IMR-90 (cell line): ENCODE data around the gene PRXL2B. TPM values are rescaled to one million over a fixed set of nuclear protein-coding genes. Genes with fewer than 3 reads are reported as not detected.

ENCODE experiments used
- ATAC-seq: fragments of 200-7000 bp; cut with Tn5 transposase; 2 replicates; pipeline ENCODE4 v1.9.1; 2020; ENCODE audit warnings: low read depth, mild to moderate bottlenecking, moderate library complexity
- BruUV-seq: library from RNA; stranded (reverse); fragments of 400-500 nt; replicated peaks from 2 replicates; lab custom pipeline; 2021; lab: Mats Ljungman, UMichigan
- CTCF ChIA-PET: fragments of 300-600 bp; formaldehyde crosslinking; extraction: SDS; loops from one replicate; lab custom pipeline; 2021; ENCODE audit warnings: antibody characterized with exemption; lab: Yijun Ruan, JAX
- POLR2A ChIA-PET: fragments of 300-600 bp; sonication (Branson Sonifier 250); formaldehyde crosslinking; loops from one replicate; lab custom pipeline; 2022; ENCODE audit warnings: antibody characterized with exemption; ENCODE audit not compliant: unreplicated experiment; lab: Charles Lee
- DNase-seq: peaks from one replicate; pipeline ENCODE4 v3.0.0; 2013
- H2AFZ ChIP-seq: replicated peaks from 2 replicates; pipeline ENCODE3; 2013; ENCODE audit warnings: low read length, mild to moderate bottlenecking; ENCODE audit not compliant: poor library complexity
- H2AK5ac ChIP-seq: 2 replicates; pipeline ENCODE4 v1.6.1; 2013; ENCODE audit warnings: low read depth, low read length, inconsistent platforms
- H2AK9ac ChIP-seq: replicated peaks from 2 replicates; pipeline ENCODE3; 2013; ENCODE audit warnings: mild to moderate bottlenecking, low read depth, low read length, moderate library complexity; ENCODE audit not compliant: poor library complexity
- H2BK120ac ChIP-seq: 2 replicates; pipeline ENCODE4 v1.6.1; 2013; ENCODE audit warnings: low read depth, low read length, inconsistent platforms
- H2BK15ac ChIP-seq: 3 replicates; pipeline ENCODE4 v1.6.1; 2013; ENCODE audit warnings: low read depth, low read length, inconsistent platforms
- H2BK20ac ChIP-seq: 2 replicates; pipeline ENCODE4 v1.6.1; 2013; ENCODE audit warnings: low read depth, mild to moderate bottlenecking, inconsistent platforms, low read length, moderate library complexity
- H2BK5ac ChIP-seq: 2 replicates; pipeline ENCODE4 v1.6.1; 2013; ENCODE audit warnings: mild to moderate bottlenecking, low read depth, low read length, inconsistent platforms; ENCODE audit not compliant: poor library complexity, severe bottlenecking
- H3K14ac ChIP-seq: replicated peaks from 2 replicates; pipeline ENCODE4 v1.6.1; 2013; ENCODE audit warnings: low read depth, low read length, inconsistent platforms
- H3K18ac ChIP-seq: 2 replicates; pipeline ENCODE4 v1.6.1; 2013; ENCODE audit warnings: low read depth, low read length, control low read depth
- H3K23ac ChIP-seq: 2 replicates; pipeline ENCODE4 v1.6.1; 2013; ENCODE audit warnings: low read depth, low read length, inconsistent platforms
- H3K27ac ChIP-seq: 2 replicates; pipeline ENCODE4 v1.5.1; 2013; ENCODE audit warnings: mild to moderate bottlenecking, control low read depth, low read length; ENCODE audit not compliant: insufficient read depth
- H3K27me3 ChIP-seq: 2 replicates; pipeline ENCODE4 v1.6.1; 2013; ENCODE audit warnings: low read length; ENCODE audit not compliant: control insufficient read depth, insufficient read depth
- H3K36me3 ChIP-seq: 2 replicates; pipeline ENCODE4 v1.6.1; 2013; ENCODE audit warnings: low read length, mixed read lengths; ENCODE audit not compliant: control insufficient read depth, insufficient read depth
- H3K4ac ChIP-seq: 2 replicates; pipeline ENCODE4 v1.6.1; 2013; ENCODE audit warnings: low read depth, low read length, inconsistent platforms
- H3K4me1 ChIP-seq: 2 replicates; pipeline ENCODE4 v1.6.1; 2013; ENCODE audit warnings: low read length, mixed read lengths; ENCODE audit not compliant: control insufficient read depth, insufficient read depth
- H3K4me2 ChIP-seq: 2 replicates; pipeline ENCODE4 v1.6.1; 2013; ENCODE audit warnings: low read depth, mild to moderate bottlenecking, control low read depth, low read length, moderate library complexity
- H3K4me3 ChIP-seq: 2 replicates; pipeline ENCODE4 v1.5.1; 2013; ENCODE audit warnings: low read depth, mild to moderate bottlenecking, control low read depth, low read length, moderate library complexity; ENCODE audit not compliant: insufficient read depth
- H3K56ac ChIP-seq: 2 replicates; pipeline ENCODE4 v1.6.1; 2013; ENCODE audit warnings: low read length, inconsistent platforms; ENCODE audit not compliant: insufficient read depth; ENCODE audit errors: extremely low read depth
- H3K79me1 ChIP-seq, 2 experiments: 2 replicates each; pipeline ENCODE4 v1.6.1; 2013; ENCODE audit warnings: low read length in 2 of 2, inconsistent platforms in 1 of 2, low read depth in 1 of 2
- H3K9ac ChIP-seq: 2 replicates; pipeline ENCODE4 v1.6.1; 2013; ENCODE audit warnings: low read depth, low read length, control low read depth
- H3K9me1 ChIP-seq: 2 replicates; pipeline ENCODE4 v1.6.1; 2013; ENCODE audit warnings: low read length, inconsistent platforms; ENCODE audit not compliant: insufficient read depth
- H3K9me3 ChIP-seq: 2 replicates; pipeline ENCODE4 v1.6.1; 2013; ENCODE audit warnings: low read length; ENCODE audit not compliant: control insufficient read depth, insufficient read depth
- H4K20me1 ChIP-seq: 2 replicates; pipeline ENCODE4 v1.6.1; 2013; ENCODE audit warnings: low read length, inconsistent platforms; ENCODE audit not compliant: insufficient read depth
- H4K5ac ChIP-seq: 2 replicates; pipeline ENCODE4 v1.6.1; 2013; ENCODE audit warnings: mild to moderate bottlenecking, low read depth, low read length, control low read depth
- H4K8ac ChIP-seq, 2 experiments: 2 replicates each; pipeline ENCODE4 v1.6.1; 2013; ENCODE audit warnings: low read depth in 2 of 2, low read length in 2 of 2, control low read depth in 1 of 2, inconsistent platforms in 1 of 2
- H4K91ac ChIP-seq: 2 replicates; pipeline ENCODE4 v1.6.1; 2013; ENCODE audit warnings: low read depth, low read length, inconsistent platforms; ENCODE audit not compliant: insufficient read depth
- BHLHE40 ChIP-seq: fragments of 150-350 bp; IDR thresholded peaks from 2 replicates; pipeline ENCODE4 v1.6.1; 2016; ENCODE audit warnings: mild to moderate bottlenecking, low read depth, low read length
- CEBPB ChIP-seq: IDR thresholded peaks from 2 replicates; pipeline ENCODE4 v1.6.1; 2012; ENCODE audit warnings: low read depth, low read length, improper control_type of control experiment
- CHD1 ChIP-seq: IDR thresholded peaks from 2 replicates; pipeline ENCODE4 v1.6.1; 2012; ENCODE audit warnings: low read depth, low read length, improper control_type of control experiment
- FOS ChIP-seq: fragments of 150-350 bp; IDR thresholded peaks from 2 replicates; pipeline ENCODE4 v1.6.1; 2016; ENCODE audit warnings: low read depth, low read length
- MAFK ChIP-seq: IDR thresholded peaks from 2 replicates; pipeline ENCODE4 v1.6.1; 2012; ENCODE audit warnings: low read depth, low read length, improper control_type of control experiment
- MAZ ChIP-seq: IDR thresholded peaks from 2 replicates; pipeline ENCODE4 v1.6.1; 2012; ENCODE audit warnings: low read depth, mild to moderate bottlenecking, low read length, improper control_type of control experiment, moderate library complexity, borderline replicate concordance
- MXI1 ChIP-seq: IDR thresholded peaks from 2 replicates; pipeline ENCODE4 v1.6.1; 2012; ENCODE audit warnings: low read depth, mild to moderate bottlenecking, low read length, moderate library complexity, borderline replicate concordance
- NFE2L2 ChIP-seq: fragments of 150-350 bp; IDR thresholded peaks from 2 replicates; pipeline ENCODE4 v1.6.1; 2016; ENCODE audit warnings: low read depth, mild to moderate bottlenecking, low read length
- RAD21 ChIP-seq: IDR thresholded peaks from 2 replicates; pipeline ENCODE4 v1.6.1; 2012; ENCODE audit warnings: low read length, improper control_type of control experiment
- RFX5 ChIP-seq: IDR thresholded peaks from 2 replicates; pipeline ENCODE4 v1.8.0; 2012; ENCODE audit warnings: low read depth, mild to moderate bottlenecking, low read length, moderate library complexity
- SMC3 ChIP-seq: fragments of 150-350 bp; IDR thresholded peaks from 2 replicates; pipeline ENCODE4 v1.6.1; 2016; ENCODE audit warnings: low read depth, mild to moderate bottlenecking, antibody characterized with exemption, low read length, moderate library complexity
- WGBS, 2 experiments: methylation state at CpG; one replicate each; pipeline versions ENCODE4 v1.1.5 to v1.1.7; 2013; ENCODE audit warnings: missing lambda C conversion rate in 2 of 2; ENCODE audit not compliant: insufficient read length in 1 of 2; ENCODE audit errors: extremely low coverage in 2 of 2; 5-methylcytosine and 5-hydroxymethylcytosine counted together
- dilution Hi-C: fragments of 300-500 bp; cut with HindIII; formaldehyde crosslinking; loops from one replicate; pipeline ENCODE4 v1.14.3; 2018; ENCODE audit warnings: low sequenced_read_pairs; ENCODE audit not compliant: unreplicated experiment
- in situ Hi-C: fragments of 300-500 bp; cut with MboI; formaldehyde crosslinking; loops from 3 replicates; pipeline ENCODE4 v1.14.3; 2019; ENCODE audit warnings: low sequenced_read_pairs, inconsistent platforms, mixed read lengths
- intact Hi-C: fragments of 100-400 bp; cut with micrococcal nuclease; formaldehyde crosslinking; loops from 2 replicates; pipeline ENCODE4 v1.10.0; 2022
- polyA plus RNA-seq, 3 experiments: library from polyadenylated mRNA; depleted of rRNA; stranded (reverse); fragments of >200 nt; gene quantifications; 2 replicates each; pipeline ENCODE4 v1.2.3, GENCODE V29; 2012; ENCODE audit warnings: low replicate concordance in 1 of 3
- total RNA-seq: library from RNA; depleted of rRNA; stranded (reverse); fragments of >200 nt; gene quantifications from 2 replicates; pipeline ENCODE4 v1.2.3, GENCODE V29; 2012
- TF ChIP-seq, protein P1 (sequence below): conservative IDR thresholded peaks from 2 replicates; pipeline ENCODE4 v1.5.1; 2012; ENCODE audit warnings: mild to moderate bottlenecking, low read depth, low read length, improper control_type of control experiment
- TF ChIP-seq, protein P2 (sequence below): fragments of 150-350 bp; IDR thresholded peaks from 2 replicates; pipeline ENCODE4 v1.6.1; 2016; ENCODE audit warnings: low read depth, mild to moderate bottlenecking, low read length, moderate library complexity, borderline replicate concordance

PRXL2B gene
- total and polyA plus RNA-seq, 2 of the 4 experiments (the other 2 are of a cell fraction), result 10.9 to 22.3 TPM

DNA sequence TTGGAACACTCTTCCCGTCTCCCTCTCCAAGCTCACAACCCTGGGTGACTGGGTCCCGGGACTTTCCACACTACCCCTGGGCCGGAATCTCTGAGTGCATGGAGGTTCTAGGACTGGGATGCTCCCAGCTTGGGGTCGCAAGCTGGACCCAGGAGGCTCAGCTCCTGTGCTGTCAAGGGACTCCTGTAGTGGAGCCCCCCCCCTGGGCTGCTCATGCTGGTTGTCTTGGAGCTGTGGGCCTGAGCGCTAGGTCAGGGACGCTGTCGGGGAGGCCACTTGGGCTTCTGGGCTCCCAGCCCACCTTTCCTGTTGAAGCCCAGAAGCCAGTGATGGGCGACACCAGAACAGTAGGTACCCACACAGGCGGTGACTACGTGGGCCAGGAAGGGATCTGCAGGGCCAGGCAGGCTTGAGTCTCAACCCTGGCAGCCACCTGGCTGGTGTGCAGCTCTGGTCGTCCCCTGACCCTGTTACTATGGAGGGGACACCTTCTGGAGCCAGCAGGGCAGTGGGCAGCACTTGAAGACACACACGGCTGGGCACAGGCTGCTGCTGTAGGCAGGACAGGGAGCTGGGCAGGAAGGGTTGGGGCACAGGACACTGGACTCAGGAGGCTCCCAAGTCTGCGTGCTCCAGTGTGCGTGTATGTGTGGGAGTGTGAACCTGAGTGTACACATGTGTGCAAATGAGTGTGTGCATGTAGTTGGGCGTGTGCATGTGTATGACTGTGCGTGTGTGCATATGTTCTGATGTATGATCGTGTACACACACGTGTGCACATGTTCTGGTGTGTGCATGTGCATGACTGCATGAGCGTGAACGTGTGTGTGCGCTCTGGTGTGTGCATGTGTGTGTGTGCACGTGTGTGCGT is 43.3 kb downstream of the PRXL2B start (continued):
- no peak for TF ChIP-seq MXI1

DNA sequence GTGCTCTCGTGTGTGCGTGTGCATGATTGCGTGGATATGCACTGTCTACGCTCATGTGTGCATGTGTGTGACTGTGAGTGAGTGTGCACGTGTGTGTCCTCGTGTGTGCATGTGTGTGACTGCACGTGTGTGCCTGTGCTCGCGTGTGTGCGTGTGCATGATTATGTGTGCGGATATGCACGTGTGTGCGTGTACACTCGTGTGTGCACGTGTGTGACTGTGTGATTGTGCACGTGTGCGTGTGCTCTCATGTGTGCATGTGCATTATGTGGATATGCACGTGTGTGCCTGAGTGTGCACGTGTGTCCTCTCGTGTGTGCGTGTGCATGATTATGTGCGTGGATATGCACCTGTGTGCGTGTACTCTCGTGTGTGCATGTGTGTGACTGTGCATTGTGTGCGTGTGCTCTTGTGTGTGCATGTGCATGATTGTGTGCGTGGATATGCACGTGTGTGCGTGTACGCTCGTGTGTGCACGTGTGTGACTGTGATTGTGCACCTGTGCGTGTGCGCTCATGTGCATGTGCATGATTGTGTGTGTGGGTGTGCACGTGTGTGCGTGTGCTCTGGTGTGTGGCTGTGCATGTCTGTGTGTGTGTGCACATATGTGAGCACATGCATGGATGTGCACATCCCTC is 44.0 kb downstream of the PRXL2B start:
- no peak for DNase-seq
- Histone ChIP-seq H2BK5ac (no peak overlapping the region), H3K79me1 (no peaks in the 10 kb centered on the region), H3K9ac (no peak overlapping the region), H3K4me2 (no peak overlapping the region), H3K36me3 (no peaks in the 10 kb centered on the region), H3K56ac (no peak overlapping the region), H3K9me3 (no peaks in the 10 kb centered on the region), H4K91ac (no peak overlapping the region), H3K27me3 (peaks cover 12% of the 10 kb centered on the region), H4K20me1 (no peaks in the 10 kb centered on the region), H4K5ac (no peak overlapping the region), H3K4ac (no peak overlapping the region), H4K8ac (no peak overlapping the region), H2BK120ac (no peak overlapping the region), H3K14ac (no peak overlapping the region), H3K4me3 (no peak overlapping the region), H2BK15ac (no peak overlapping the region), H3K27ac (no peak overlapping the region), H3K9me1 (no peaks in the 10 kb centered on the region), H2AFZ (no peak overlapping the region), H3K4me1 (no peaks in the 10 kb centered on the region), H2BK20ac (no peak overlapping the region), H3K18ac (no peak overlapping the region), H2AK5ac (no peak overlapping the region), H2AK9ac (no peak overlapping the region), H3K23ac (no peak overlapping the region)
- in situ Hi-C loops, result no loop called here
- 85% methylated on average over 28 of the region's 35 CpGs; no CpG with 5 or more reads in 1 of the 2 experiments for WGBS, 2 experiments
- POLR2A ChIA-PET, result no interaction called here
- no TSS peak for BruUV-seq
- ATAC-seq, result no peak
- CTCF ChIA-PET, result no interaction called here
- intact Hi-C loops, result no loop called here
- dilution Hi-C loops, result no loop called here
- TF ChIP-seq MAZ, result no peak
- TF ChIP-seq MAFK, result no peak
- TF ChIP-seq BHLHE40, result no peak
- TF ChIP-seq CHD1, result no peak
- TF ChIP-seq NFE2L2, result no peak
- TF ChIP-seq, protein P1, sequence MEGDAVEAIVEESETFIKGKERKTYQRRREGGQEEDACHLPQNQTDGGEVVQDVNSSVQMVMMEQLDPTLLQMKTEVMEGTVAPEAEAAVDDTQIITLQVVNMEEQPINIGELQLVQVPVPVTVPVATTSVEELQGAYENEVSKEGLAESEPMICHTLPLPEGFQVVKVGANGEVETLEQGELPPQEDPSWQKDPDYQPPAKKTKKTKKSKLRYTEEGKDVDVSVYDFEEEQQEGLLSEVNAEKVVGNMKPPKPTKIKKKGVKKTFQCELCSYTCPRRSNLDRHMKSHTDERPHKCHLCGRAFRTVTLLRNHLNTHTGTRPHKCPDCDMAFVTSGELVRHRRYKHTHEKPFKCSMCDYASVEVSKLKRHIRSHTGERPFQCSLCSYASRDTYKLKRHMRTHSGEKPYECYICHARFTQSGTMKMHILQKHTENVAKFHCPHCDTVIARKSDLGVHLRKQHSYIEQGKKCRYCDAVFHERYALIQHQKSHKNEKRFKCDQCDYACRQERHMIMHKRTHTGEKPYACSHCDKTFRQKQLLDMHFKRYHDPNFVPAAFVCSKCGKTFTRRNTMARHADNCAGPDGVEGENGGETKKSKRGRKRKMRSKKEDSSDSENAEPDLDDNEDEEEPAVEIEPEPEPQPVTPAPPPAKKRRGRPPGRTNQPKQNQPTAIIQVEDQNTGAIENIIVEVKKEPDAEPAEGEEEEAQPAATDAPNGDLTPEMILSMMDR, result no peak
- no peak for TF ChIP-seq FOS
- TF ChIP-seq CEBPB, result no peak
- no peak for TF ChIP-seq SMC3
- no peak for TF ChIP-seq MXI1
- no peak for TF ChIP-seq RAD21
- no peak for TF ChIP-seq RFX5
- TF ChIP-seq, protein P2, sequence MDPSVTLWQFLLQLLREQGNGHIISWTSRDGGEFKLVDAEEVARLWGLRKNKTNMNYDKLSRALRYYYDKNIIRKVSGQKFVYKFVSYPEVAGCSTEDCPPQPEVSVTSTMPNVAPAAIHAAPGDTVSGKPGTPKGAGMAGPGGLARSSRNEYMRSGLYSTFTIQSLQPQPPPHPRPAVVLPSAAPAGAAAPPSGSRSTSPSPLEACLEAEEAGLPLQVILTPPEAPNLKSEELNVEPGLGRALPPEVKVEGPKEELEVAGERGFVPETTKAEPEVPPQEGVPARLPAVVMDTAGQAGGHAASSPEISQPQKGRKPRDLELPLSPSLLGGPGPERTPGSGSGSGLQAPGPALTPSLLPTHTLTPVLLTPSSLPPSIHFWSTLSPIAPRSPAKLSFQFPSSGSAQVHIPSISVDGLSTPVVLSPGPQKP, result no peak
